Neural progenitor cell (in vitro differentiated cells): ENCODE data around the gene MFSD8.

ENCODE experiments used
- CTCF ChIP-seq: fragments of 200-600 bp; sonication (generic); IDR thresholded peaks from 2 replicates; pipeline ENCODE4 v1.5.1; 2017; ENCODE audit warnings: antibody characterized with exemption, mild to moderate bottlenecking
- EZH2 ChIP-seq: fragments of 200-600 bp; sonication (generic); IDR thresholded peaks from 2 replicates; pipeline ENCODE4 v1.6.1; 2017; ENCODE audit warnings: antibody characterized with exemption, mild to moderate bottlenecking, moderate library complexity
- EZH2phosphoT487 ChIP-seq: fragments of 200-600 bp; sonication (generic); IDR thresholded peaks from 2 replicates; pipeline ENCODE4 v1.6.1; 2017; ENCODE audit warnings: antibody characterized with exemption

GRCh38 chr4:127920521-127920920, 44.5 kb downstream of the MFSD8 start:
- TF ChIP-seq CTCF (no peak), EZH2 (no peak), EZH2phosphoT487 (no peak)
